GM12875 (cell line): Measurements from ENCODE around the gene INPP5F.
"Not testable (repeated sequence)": the region's sequence is repeated elsewhere in the genome, so short reads cannot be mapped to it uniquely, and the experiment has no call there.

ENCODE experiments used
- H3K4me3 ChIP-seq: one replicate; pipeline ENCODE4 v1.5.1; 2011; ENCODE audit warnings: low read depth, low read length, control low read depth
- TF ChIP-seq, protein P1 (sequence below): IDR thresholded peaks from 2 replicates; pipeline ENCODE4 v1.5.1; 2011; ENCODE audit warnings: low read depth, mild to moderate bottlenecking, control low read depth, inconsistent platforms, low read length, moderate library complexity, borderline replicate concordance; ENCODE audit not compliant: insufficient read depth

INPP5F gene

DNA sequence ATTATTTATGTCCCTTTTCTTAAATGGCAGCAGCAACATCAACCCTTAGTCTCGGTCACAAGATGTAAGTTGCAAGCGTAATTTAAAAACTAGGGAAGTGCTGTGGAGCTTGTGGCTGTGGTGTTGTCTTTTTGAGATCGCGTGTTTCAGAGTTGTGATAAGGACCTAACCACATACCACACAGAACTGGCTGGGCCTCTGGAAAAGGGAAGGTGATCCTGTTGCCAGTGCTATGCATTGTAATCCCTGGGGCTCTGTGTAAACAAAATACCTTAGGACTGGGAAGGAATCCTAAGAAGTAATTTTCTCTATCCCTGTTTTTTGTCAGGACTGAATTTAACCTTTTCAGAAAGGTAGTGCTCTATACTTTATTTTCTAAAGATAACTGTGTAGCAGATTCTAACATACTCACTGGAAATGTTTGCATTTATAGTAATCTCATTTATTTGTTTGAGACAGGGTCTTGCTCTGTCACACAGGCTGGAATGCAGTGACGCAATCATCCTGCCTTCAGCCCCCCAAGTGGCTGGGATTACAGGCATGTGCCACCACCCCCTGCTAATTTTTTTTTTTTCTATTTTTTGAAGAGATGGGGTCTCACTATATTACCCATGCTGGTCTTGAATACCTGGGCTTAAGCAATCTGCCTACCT, 60.4 kb downstream of the INPP5F start:
- TF ChIP-seq, protein P1, sequence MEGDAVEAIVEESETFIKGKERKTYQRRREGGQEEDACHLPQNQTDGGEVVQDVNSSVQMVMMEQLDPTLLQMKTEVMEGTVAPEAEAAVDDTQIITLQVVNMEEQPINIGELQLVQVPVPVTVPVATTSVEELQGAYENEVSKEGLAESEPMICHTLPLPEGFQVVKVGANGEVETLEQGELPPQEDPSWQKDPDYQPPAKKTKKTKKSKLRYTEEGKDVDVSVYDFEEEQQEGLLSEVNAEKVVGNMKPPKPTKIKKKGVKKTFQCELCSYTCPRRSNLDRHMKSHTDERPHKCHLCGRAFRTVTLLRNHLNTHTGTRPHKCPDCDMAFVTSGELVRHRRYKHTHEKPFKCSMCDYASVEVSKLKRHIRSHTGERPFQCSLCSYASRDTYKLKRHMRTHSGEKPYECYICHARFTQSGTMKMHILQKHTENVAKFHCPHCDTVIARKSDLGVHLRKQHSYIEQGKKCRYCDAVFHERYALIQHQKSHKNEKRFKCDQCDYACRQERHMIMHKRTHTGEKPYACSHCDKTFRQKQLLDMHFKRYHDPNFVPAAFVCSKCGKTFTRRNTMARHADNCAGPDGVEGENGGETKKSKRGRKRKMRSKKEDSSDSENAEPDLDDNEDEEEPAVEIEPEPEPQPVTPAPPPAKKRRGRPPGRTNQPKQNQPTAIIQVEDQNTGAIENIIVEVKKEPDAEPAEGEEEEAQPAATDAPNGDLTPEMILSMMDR = no peak

DNA sequence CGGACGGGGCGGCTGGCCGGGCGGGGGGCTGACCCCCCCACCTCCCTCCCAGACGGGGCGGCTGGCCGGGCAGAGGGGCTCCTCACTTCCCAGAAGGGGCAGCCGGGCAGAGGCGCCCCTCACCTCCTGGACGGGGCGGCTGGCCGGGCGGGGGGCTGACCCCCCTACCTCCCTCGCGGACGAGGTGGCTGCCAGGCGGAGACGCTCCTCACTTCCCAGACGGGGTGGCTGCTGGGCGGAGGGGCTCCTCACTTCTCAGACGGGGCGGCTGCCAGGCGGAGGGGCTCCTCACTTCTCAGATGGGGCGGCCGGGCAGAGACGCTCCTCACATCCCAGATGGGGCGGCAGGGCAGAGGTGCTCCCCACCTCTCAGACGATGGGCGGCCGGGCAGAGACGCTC, 69.3 kb downstream of the INPP5F start:
- H3K4me3 ChIP-seq = not testable (repeated sequence)

More for the DNA sequence above, 60.4 kb downstream of the INPP5F start:
- no peak overlapping the region for H3K4me3 ChIP-seq

DNA sequence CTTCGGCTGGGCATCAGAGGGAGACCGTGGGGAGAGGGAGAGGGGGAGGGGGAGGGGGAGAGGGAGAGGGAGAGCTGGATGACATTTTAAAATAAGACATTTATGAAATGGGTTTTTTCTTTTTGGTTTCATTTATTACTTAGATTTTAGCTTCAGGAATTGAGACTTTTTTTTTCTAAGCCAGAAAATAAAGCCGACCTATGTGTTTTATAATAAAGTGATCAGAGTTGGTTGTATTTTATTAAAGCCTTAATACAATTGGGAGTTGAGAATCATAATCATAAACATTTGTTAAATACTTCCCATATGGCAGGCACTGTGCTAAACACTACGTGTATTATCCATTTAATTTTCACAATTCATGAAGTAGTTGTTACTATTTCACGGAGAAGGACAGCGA, 70.2 kb downstream of the INPP5F start:
- TF ChIP-seq, protein P1 = no peak
- no peak overlapping the region for H3K4me3 ChIP-seq

DNA sequence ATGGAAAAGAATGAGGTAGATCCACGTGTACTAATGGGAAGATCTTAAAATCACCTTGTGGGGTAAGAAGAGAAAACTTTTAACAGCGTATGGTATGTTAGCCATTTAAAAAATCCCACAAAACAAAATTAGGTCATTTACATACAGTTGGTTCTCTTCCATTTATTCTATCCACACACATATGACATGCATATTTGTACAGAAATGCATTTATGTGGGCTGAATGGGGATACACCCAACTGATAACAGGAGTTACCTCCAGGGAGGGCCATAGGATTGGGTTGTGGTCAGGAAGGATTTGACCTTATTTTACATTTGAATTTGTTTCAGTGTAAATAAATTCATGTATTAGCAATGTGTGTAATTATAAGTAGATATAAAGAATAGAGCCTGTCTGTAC, 75.3 kb downstream of the INPP5F start:
- TF ChIP-seq, protein P1 = no peak
- no peak overlapping the region for H3K4me3 ChIP-seq

DNA sequence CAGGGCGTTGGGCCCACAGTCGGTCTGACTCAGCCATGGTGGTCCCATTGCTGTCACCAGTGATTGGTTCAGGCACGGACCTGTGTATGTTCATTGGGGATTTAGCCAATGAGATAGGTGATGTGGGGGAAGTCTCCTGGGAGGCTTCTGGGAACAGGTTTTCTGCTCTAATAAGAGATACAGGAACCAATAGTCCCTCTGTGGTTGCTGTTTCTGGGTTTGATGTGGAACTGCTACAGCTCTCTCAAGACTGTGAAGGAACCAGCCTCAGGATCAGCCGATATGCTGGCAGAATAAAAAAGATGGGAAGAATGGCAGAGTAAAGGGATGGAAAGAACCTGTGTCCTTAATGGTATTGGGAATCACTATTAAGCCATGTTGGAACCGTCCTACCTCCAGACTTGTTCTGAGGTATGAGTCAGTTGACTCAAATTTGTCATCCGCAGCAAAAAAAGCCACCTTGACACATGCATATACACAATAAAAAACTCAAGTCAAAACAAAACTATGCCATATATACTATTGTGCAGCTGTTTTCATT, 76.2 kb downstream of the INPP5F start:
- TF ChIP-seq, protein P1 = no peak
- no peak overlapping the region for H3K4me3 ChIP-seq

DNA sequence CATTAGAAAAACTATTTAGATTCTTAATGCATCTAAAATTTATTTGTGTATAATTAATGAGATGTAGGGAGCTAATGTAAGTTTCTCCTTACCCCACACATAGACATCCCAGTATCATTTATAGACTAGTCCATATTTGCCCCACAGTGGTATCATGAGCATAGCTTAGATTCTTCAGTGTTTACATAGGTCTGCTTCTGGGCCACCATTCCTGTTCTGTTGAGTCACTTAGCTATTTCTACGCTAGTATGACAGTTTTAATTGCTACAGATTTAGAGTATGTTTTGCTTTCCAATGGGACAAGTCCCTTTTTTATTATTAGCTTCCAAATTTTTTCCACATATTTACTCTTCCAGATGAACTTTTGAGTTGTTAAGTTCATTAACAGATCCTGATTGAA, 77.4 kb downstream of the INPP5F start:
- TF ChIP-seq, protein P1 = no peak

DNA sequence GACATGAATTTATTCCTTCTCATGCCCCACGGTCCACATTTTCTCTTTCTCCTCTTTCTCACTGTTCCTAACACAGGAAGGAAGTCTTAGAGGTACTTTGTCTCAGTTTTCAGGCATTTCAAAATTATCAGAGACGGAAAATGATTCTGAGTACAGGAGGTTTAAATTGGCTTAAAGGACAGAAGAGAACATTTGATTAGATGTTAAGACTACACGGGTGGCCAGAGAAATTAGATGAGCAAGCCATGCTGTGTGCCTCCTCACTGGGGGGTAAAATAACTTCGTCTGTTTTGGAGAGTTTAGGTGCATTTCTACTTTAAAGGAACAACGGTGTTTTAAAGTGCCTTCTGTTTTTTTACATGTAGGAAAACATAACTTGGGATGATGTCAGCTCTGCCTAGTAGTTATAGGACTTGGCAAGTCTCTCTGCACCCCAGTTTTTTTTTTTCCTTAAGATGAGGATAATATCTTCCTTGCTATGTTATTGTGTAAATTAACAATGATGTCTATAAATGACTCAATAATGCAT, 79.9 kb downstream of the INPP5F start:
- TF ChIP-seq, protein P1 = no peak
- H3K4me3 ChIP-seq = no peak overlapping the region

More for the DNA sequence above, 77.4 kb downstream of the INPP5F start:
- H3K4me3 ChIP-seq = no peak overlapping the region
